ENCODE measurements around the gene SLC24A3. TPM values are rescaled to one million over a fixed set of nuclear protein-coding genes. Genes with fewer than 3 reads are reported as not detected.

The SLC24A3 gene
- total RNA-seq, 1 experiment from 2014 or later, result 0.14 TPM

GRCh38 chr20:19320005-19320404 is 107.6 kb downstream of the SLC24A3 start:
- Mint-ChIP-seq H3K27ac (ENCODE audit: unreplicated experiment) (no peak overlapping the region), H3K4me3 (ENCODE audit: unreplicated experiment) (no peak overlapping the region), H3K36me3 (ENCODE audit: insufficient read depth, unreplicated experiment) (no peaks in the 10 kb centered on the region), H3K27me3 (ENCODE audit: insufficient read depth, unreplicated experiment) (no peaks in the 10 kb centered on the region), H3K4me1 (ENCODE audit: low read depth, unreplicated experiment) (no peaks in the 10 kb centered on the region), H3K9me3 (ENCODE audit: unreplicated experiment) (no peaks in the 10 kb centered on the region)
- DNase-seq, result no peak
- TF ChIP-seq, protein P1, sequence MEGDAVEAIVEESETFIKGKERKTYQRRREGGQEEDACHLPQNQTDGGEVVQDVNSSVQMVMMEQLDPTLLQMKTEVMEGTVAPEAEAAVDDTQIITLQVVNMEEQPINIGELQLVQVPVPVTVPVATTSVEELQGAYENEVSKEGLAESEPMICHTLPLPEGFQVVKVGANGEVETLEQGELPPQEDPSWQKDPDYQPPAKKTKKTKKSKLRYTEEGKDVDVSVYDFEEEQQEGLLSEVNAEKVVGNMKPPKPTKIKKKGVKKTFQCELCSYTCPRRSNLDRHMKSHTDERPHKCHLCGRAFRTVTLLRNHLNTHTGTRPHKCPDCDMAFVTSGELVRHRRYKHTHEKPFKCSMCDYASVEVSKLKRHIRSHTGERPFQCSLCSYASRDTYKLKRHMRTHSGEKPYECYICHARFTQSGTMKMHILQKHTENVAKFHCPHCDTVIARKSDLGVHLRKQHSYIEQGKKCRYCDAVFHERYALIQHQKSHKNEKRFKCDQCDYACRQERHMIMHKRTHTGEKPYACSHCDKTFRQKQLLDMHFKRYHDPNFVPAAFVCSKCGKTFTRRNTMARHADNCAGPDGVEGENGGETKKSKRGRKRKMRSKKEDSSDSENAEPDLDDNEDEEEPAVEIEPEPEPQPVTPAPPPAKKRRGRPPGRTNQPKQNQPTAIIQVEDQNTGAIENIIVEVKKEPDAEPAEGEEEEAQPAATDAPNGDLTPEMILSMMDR (IDR thresholded peaks at IDR 0.05; ENCODE audit: insufficient read depth in 1 of 2, low read depth in 1 of 2, low read length in 1 of 2, severe bottlenecking in 1 of 2, unreplicated experiment in 1 of 2), result no peak
- no TSS peak for BruUV-seq (replicated peaks)
- no peaks in the 10 kb centered on the region for H3K27me3 ChIP-seq (replicated peaks; ENCODE audit: control insufficient read depth, insufficient read depth, low read length)
- no peak overlapping the region for H3K4me3 ChIP-seq (ENCODE audit: low read depth, low read length)
- intact Hi-C loops (cut with micrococcal nuclease; ENCODE audit: unreplicated experiment), result no loop called here
- 0 out of 2 replicates have a peak, but pooled peaks cover 6% of the 10 kb centered on the region for H3K4me1 ChIP-seq
- no peaks in the 10 kb centered on the region for H3K36me3 ChIP-seq (ENCODE audit: control insufficient read depth, insufficient read depth, low read length)
- ChIA-PET CTCF (no interaction called here), POLR2A (no interaction called here)
- H3K9me3 ChIP-seq, result no peaks in the 10 kb centered on the region

GRCh38 chr20:19321176-19321575 is 108.7 kb downstream of the SLC24A3 start:
- Mint-ChIP-seq H3K36me3 (ENCODE audit: insufficient read depth, unreplicated experiment) (no peaks in the 10 kb centered on the region), H3K9me3 (ENCODE audit: unreplicated experiment) (no peaks in the 10 kb centered on the region), H3K27me3 (ENCODE audit: insufficient read depth, unreplicated experiment) (no peaks in the 10 kb centered on the region), H3K27ac (ENCODE audit: unreplicated experiment) (no peak overlapping the region), H3K4me3 (ENCODE audit: unreplicated experiment) (no peak overlapping the region), H3K4me1 (ENCODE audit: low read depth, unreplicated experiment) (no peaks in the 10 kb centered on the region)
- ChIA-PET POLR2A (no interaction called here), CTCF (no interaction called here)
- intact Hi-C loops (cut with micrococcal nuclease; ENCODE audit: unreplicated experiment), result no loop called here
- Histone ChIP-seq H3K27me3 (replicated peaks; ENCODE audit: control insufficient read depth, insufficient read depth, low read length) (no peaks in the 10 kb centered on the region), H3K4me3 (ENCODE audit: low read depth, low read length) (no peak overlapping the region), H3K36me3 (ENCODE audit: control insufficient read depth, insufficient read depth, low read length) (no peaks in the 10 kb centered on the region), H3K9me3 (no peaks in the 10 kb centered on the region), H3K4me1 (0 out of 2 replicates have a peak, but pooled peaks cover 6% of the 10 kb centered on the region)
- BruUV-seq (replicated peaks), result no TSS peak
- TF ChIP-seq, protein P1 (IDR thresholded peaks at IDR 0.05; ENCODE audit: insufficient read depth in 1 of 2, low read depth in 1 of 2, low read length in 1 of 2, severe bottlenecking in 1 of 2, unreplicated experiment in 1 of 2), result no peak
- no peak for DNase-seq

- CTCF ChIA-PET, result no interaction called here
- Histone ChIP-seq H3K4me3 (ENCODE audit: low read depth, low read length) (no peak overlapping the region), H3K27me3 (replicated peaks; ENCODE audit: control insufficient read depth, insufficient read depth, low read length) (no peaks in the 10 kb centered on the region), H3K4me1 (0 out of 2 replicates have a peak, but pooled peaks cover 5% of the 10 kb centered on the region), H3K9me3 (no peaks in the 10 kb centered on the region), H3K36me3 (ENCODE audit: control insufficient read depth, insufficient read depth, low read length) (no peaks in the 10 kb centered on the region)
- Mint-ChIP-seq H3K36me3 (ENCODE audit: insufficient read depth, unreplicated experiment) (no peaks in the 10 kb centered on the region), H3K9me3 (ENCODE audit: unreplicated experiment) (no peaks in the 10 kb centered on the region), H3K4me1 (ENCODE audit: low read depth, unreplicated experiment) (no peaks in the 10 kb centered on the region), H3K4me3 (ENCODE audit: unreplicated experiment) (no peak overlapping the region), H3K27me3 (ENCODE audit: insufficient read depth, unreplicated experiment) (no peaks in the 10 kb centered on the region), H3K27ac (ENCODE audit: unreplicated experiment) (no peak overlapping the region)
- POLR2A ChIA-PET, result no interaction called here
- no peak for DNase-seq
- BruUV-seq (replicated peaks), result no TSS peak
- intact Hi-C loops (cut with micrococcal nuclease; ENCODE audit: unreplicated experiment), result no loop called here
- TF ChIP-seq, protein P1 (IDR thresholded peaks at IDR 0.05; ENCODE audit: insufficient read depth in 1 of 2, low read depth in 1 of 2, low read length in 1 of 2, severe bottlenecking in 1 of 2, unreplicated experiment in 1 of 2), result no peak
These were observed 109.9 kb downstream of the SLC24A3 start for GRCh38 chr20:19322061-19322985.
